ENCODE results near the gene SSX5.
"Not testable (repeated sequence)": the region's sequence is repeated elsewhere in the genome, so short reads cannot be mapped to it uniquely, and the experiment has no call there.

The SSX5 gene

GRCh38 chrX:48196745-48197201, at the start of gene SSX5:
SSX5 (minus strand) TSS chrX:48196795; CDS start chrX:48195358, 1,437 bp downstream.
- DNase-seq, result no peak

GRCh38 chrX:48224196-48224595, 27.6 kb upstream of the SSX5 start:
- not testable (repeated sequence) for DNase-seq

GRCh38 chrX:48214341-48214740, 17.7 kb upstream of the SSX5 start:
- not testable (repeated sequence) for DNase-seq

GRCh38 chrX:48190024-48190423, 6.6 kb downstream of the SSX5 start:
- DNase-seq, result not testable (repeated sequence)

GRCh38 chrX:48181882-48182281, 14.7 kb downstream of the SSX5 start:
- DNase-seq, result not testable (repeated sequence)

GRCh38 chrX:48180811-48181210, 15.8 kb downstream of the SSX5 start:
- no peak for DNase-seq

GRCh38 chrX:48179691-48180090, 16.9 kb downstream of the SSX5 start:
- no peak for DNase-seq

GRCh38 chrX:48166322-48166721, 30.3 kb downstream of the SSX5 start:
- not testable (repeated sequence) for DNase-seq

- no peak for DNase-seq
Observed at GRCh38 chrX:48165241-48165640, 31.4 kb downstream of the SSX5 start.

- no peak for DNase-seq
Observed at GRCh38 chrX:48156014-48156413, 40.6 kb downstream of the SSX5 start.

- DNase-seq, result no peak
Observed at GRCh38 chrX:48154796-48155195, 41.8 kb downstream of the SSX5 start.

GRCh38 chrX:48153769-48154168, 42.8 kb downstream of the SSX5 start:
- DNase-seq, result no peak

- DNase-seq, result not testable (repeated sequence)
Observed at GRCh38 chrX:48142697-48143096, 53.9 kb downstream of the SSX5 start.

- not testable (repeated sequence) for DNase-seq
Observed at GRCh38 chrX:48141810-48142508, 54.6 kb downstream of the SSX5 start.

- not testable (repeated sequence) for DNase-seq
Observed at GRCh38 chrX:48139076-48139475, 57.5 kb downstream of the SSX5 start.
